IPS-15b (cell line): ENCODE measurements around the gene CLEC16A.
"Not testable (repeated sequence)": the region's sequence is repeated elsewhere in the genome, so short reads cannot be mapped to it uniquely, and the experiment has no call there.

ENCODE experiments used
- H3K27me3 ChIP-seq: one replicate; pipeline ENCODE4 v1.6.1; 2013; ENCODE audit warnings: low read length; ENCODE audit not compliant: control insufficient read depth, insufficient read depth
- H3K36me3 ChIP-seq: one replicate; pipeline ENCODE4 v1.6.1; 2013; ENCODE audit warnings: low read length; ENCODE audit not compliant: control insufficient read depth, insufficient read depth
- H3K4me1 ChIP-seq: one replicate; pipeline ENCODE4 v1.6.1; 2013; ENCODE audit warnings: mild to moderate bottlenecking, low read length; ENCODE audit not compliant: control insufficient read depth, insufficient read depth
- H3K4me3 ChIP-seq: one replicate; pipeline ENCODE4 v1.5.1; 2013; ENCODE audit warnings: low read depth, low read length
- H3K9ac ChIP-seq: one replicate; pipeline ENCODE4 v1.6.1; 2013; ENCODE audit warnings: low read depth, mild to moderate bottlenecking, low read length
- H3K9me3 ChIP-seq: one replicate; pipeline ENCODE4 v1.6.1; 2013; ENCODE audit warnings: mild to moderate bottlenecking, low read length; ENCODE audit not compliant: control insufficient read depth, insufficient read depth

Gene CLEC16A

GRCh38 chr16:11212798-11213196, 268.4 kb downstream of the CLEC16A start:
- Histone ChIP-seq H3K4me3 (no peak overlapping the region), H3K36me3 (no peaks in the 10 kb centered on the region), H3K27me3 (no peaks in the 10 kb centered on the region), H3K9me3 (peaks cover under 1% of the 10 kb centered on the region), H3K9ac (no peak overlapping the region), H3K4me1 (no peaks in the 10 kb centered on the region)

DNA sequence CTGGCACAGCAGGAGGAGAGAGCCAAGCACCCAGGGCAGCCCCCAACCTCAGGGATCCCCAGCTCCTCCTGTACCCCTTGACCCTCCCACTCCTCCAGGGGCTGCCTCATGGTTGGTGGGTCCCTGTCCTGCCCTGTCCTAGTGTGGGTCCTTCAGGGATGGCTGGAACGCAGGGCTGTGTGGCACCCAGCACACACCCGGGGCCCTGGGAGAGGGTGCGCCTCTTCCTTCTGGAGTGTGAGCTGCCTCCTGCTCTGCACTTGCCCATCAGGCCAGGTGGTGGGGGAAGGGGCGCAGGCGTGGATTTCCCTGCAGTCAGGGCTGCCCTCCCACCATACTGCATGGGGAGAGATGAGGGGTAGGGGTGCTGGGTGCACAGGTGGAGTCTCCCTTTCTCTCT, 269.0 kb downstream of the CLEC16A start:
- H3K4me3 ChIP-seq = no peak overlapping the region
- no peaks in the 10 kb centered on the region for H3K4me1 ChIP-seq
- H3K27me3 ChIP-seq = no peaks in the 10 kb centered on the region
- H3K9me3 ChIP-seq = no peaks in the 10 kb centered on the region
- no peak overlapping the region for H3K9ac ChIP-seq
- H3K36me3 ChIP-seq = no peaks in the 10 kb centered on the region

GRCh38 chr16:11213799-11214198, 269.4 kb downstream of the CLEC16A start:
- H3K9me3 ChIP-seq = peaks cover 4% of the 10 kb centered on the region
- no peak overlapping the region for H3K9ac ChIP-seq
- no peak overlapping the region for H3K4me3 ChIP-seq
- no peaks in the 10 kb centered on the region for H3K36me3 ChIP-seq
- H3K27me3 ChIP-seq = no peaks in the 10 kb centered on the region
- no peaks in the 10 kb centered on the region for H3K4me1 ChIP-seq

DNA sequence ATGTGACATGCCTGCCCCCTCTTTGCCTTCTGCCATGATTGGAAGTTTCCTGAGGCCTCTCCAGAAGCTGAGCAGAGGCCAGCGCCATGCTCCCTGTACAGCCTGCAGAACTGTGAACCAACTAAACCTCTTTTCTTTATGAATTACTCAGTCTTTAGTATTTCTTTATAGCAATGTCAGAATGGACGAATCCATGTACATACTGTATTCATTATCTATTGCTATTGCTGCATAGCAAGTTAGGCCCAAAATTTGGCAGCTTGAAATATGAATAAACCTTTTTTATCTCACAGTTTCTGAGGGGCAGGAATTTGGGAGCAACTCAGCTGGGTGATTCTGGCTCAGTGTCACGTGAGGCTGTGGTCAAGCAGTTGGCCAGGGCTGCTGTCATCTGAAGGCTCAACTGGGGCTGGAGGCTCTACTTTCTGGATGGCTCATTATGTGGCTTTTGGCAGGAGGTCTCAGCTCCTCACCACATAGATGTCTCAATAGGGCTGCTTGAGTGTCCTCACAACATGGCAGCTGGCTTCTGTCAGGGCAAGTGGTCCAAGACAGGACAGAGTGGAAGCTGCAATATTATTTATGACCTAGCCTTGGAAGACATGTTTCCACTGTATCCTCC, 271.7 kb downstream of the CLEC16A start:
- Histone ChIP-seq H3K9ac (no peak overlapping the region), H3K4me1 (no peaks in the 10 kb centered on the region), H3K27me3 (no peaks in the 10 kb centered on the region), H3K36me3 (no peaks in the 10 kb centered on the region), H3K4me3 (no peak overlapping the region), H3K9me3 (peaks cover 9% of the 10 kb centered on the region)

GRCh38 chr16:11217651-11218603, 273.6 kb downstream of the CLEC16A start:
- Histone ChIP-seq H3K4me3 (no peak overlapping the region), H3K27me3 (no peaks in the 10 kb centered on the region), H3K36me3 (no peaks in the 10 kb centered on the region), H3K4me1 (no peaks in the 10 kb centered on the region), H3K9ac (no peak overlapping the region), H3K9me3 (peaks cover 9% of the 10 kb centered on the region)

DNA sequence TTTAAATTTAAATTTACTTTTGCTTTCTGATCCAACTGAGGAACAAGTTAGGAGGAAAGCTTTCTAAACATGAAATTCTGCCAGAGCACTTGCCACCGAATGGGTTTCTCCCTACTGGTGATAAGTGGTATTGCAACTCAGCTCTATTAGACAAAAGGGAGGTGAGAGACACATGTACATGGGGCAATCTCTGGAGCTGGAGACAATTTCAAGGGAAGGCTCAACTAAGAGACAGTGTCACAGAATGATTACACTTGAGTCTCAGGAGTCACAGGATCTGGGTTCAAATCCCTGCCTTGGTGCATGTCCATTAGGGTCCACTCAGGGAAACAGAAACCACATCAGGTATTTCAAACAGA, 274.2 kb downstream of the CLEC16A start:
- Histone ChIP-seq H3K4me1 (no peaks in the 10 kb centered on the region), H3K9ac (no peak overlapping the region), H3K9me3 (peaks cover 9% of the 10 kb centered on the region), H3K27me3 (no peaks in the 10 kb centered on the region), H3K4me3 (no peak overlapping the region), H3K36me3 (no peaks in the 10 kb centered on the region)

GRCh38 chr16:11219178-11219577, 274.8 kb downstream of the CLEC16A start:
- no peak overlapping the region for H3K9ac ChIP-seq
- no peaks in the 10 kb centered on the region for H3K27me3 ChIP-seq
- H3K9me3 ChIP-seq = peaks cover 9% of the 10 kb centered on the region
- no peak overlapping the region for H3K4me3 ChIP-seq
- H3K4me1 ChIP-seq = no peaks in the 10 kb centered on the region
- no peaks in the 10 kb centered on the region for H3K36me3 ChIP-seq

GRCh38 chr16:11220507-11220906, 276.1 kb downstream of the CLEC16A start:
- not testable (repeated sequence) for H3K9ac ChIP-seq, H3K9me3 ChIP-seq, H3K4me3 ChIP-seq, H3K36me3 ChIP-seq, H3K4me1 ChIP-seq, H3K27me3 ChIP-seq

DNA sequence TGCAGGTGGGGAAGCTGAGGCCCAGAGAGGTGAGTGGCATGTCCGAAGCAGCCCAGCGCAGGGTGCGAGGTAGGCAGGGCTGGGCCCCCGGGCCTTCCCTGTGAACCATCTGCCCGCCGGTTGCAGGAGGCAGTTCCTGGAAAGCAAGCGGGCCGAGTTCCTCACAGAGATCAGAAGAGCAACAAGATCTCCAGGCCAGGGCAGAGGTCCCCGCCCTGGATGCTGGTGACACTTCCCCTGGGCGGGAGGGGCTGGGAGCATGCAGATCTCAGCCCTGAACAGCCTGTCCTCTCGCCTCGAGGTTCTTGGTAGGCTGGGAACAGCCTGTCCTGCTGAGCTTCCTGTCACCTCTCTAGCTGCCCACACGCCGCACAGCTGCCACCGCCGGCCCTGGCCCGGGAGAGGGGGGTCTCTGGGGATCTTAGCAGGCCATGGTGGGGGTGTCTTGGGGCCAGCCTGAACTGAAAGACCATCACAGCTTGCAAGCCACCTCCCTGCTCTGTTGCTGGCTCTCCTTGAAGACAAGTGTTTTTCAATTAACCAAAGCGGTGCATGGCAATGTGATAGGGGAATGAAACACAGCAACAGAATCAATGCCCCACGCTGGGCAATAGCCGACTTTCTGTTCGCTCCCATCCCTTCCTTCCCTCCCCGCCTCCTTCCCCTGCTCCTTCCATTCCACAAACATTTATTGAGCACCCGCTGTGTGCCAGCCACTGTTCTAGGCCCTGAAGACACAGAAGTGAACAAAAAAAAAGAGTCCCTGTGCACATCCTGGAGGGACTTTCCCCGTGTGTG, 279.9 kb downstream of the CLEC16A start:
- H3K36me3 ChIP-seq = no peaks in the 10 kb centered on the region
- H3K9me3 ChIP-seq = peaks cover under 1% of the 10 kb centered on the region
- H3K4me1 ChIP-seq = no peaks in the 10 kb centered on the region
- no peak overlapping the region for H3K9ac ChIP-seq
- no peaks in the 10 kb centered on the region for H3K27me3 ChIP-seq
- no peak overlapping the region for H3K4me3 ChIP-seq

DNA sequence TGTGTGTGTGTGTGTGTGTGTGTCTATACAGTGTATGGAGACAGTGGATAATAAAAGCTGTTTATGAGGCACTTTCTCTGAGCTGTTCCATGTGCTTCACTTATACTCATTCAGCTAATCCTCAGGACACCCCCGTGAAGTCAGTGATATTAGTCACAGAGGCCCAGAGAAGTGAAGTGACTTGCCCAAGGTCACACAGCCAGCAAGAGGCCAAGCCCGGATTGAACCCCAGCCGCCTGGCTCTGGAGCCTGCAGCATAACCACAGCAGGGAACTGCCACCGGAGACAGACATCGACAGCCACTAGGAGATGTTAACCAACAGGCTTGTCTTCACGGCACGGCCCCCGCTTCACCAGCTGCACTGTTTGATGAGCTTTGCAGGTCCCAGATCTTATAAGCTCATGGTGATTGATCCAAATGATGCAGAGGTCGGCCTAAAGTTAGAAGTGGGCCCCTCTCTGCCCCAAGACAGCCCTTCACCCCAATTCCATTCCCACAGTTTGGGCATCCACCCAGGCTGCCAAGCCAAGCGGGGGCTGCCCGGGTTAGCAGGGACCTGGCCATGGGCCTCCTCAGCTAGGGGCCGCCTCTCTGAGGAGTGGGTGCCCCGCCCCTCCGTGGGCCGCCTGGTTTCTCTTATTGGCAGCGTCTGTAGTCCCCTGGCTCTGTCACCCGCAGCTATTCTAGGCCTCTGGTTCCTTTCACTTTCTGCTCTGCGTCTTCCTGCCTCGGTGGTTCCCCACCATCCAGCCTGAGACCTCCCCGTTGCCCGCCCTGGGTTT, 280.7 kb downstream of the CLEC16A start:
- no peak overlapping the region for H3K4me3 ChIP-seq
- H3K9ac ChIP-seq = no peak overlapping the region
- no peaks in the 10 kb centered on the region for H3K9me3 ChIP-seq
- no peaks in the 10 kb centered on the region for H3K4me1 ChIP-seq
- no peaks in the 10 kb centered on the region for H3K27me3 ChIP-seq
- H3K36me3 ChIP-seq = no peaks in the 10 kb centered on the region
